Upper lobe of right lung (tissue), 1 donor: ENCODE results near the gene NRBP1. TPM values are rescaled to one million over a fixed set of nuclear protein-coding genes. Genes with fewer than 3 reads are reported as not detected.

Experiments used
- ATAC-seq: fragments of 200-7000 bp; cut with Tn5 transposase; one replicate; pipeline ENCODE4 v1.9.1; 2020; ENCODE audit warnings: mild to moderate bottlenecking, moderate library complexity
- DNase-seq: peaks from one replicate; pipeline ENCODE4 v3.0.0-alpha.2; 2020
- H3K27ac ChIP-seq: fragments of 200-600 bp; one replicate; pipeline ENCODE4 v1.8.0; 2022
- H3K27me3 ChIP-seq: fragments of 200-600 bp; one replicate; pipeline ENCODE4 v1.8.0; 2022; ENCODE audit warnings: mild to moderate bottlenecking
- H3K36me3 ChIP-seq: fragments of 200-600 bp; one replicate; pipeline ENCODE4 v1.8.0; 2022
- H3K4me1 ChIP-seq: fragments of 200-600 bp; one replicate; pipeline ENCODE4 v1.8.0; 2022
- H3K4me3 ChIP-seq: fragments of 200-600 bp; one replicate; pipeline ENCODE4 v1.8.0; 2022; ENCODE audit warnings: mild to moderate bottlenecking
- H3K9me3 ChIP-seq: fragments of 200-600 bp; one replicate; pipeline ENCODE4 v1.8.0; 2022
- CTCF ChIP-seq: fragments of 200-600 bp; IDR thresholded peaks from one replicate; pipeline ENCODE4 v1.8.0; 2022; ENCODE audit warnings: antibody characterized with exemption
- intact Hi-C: fragments of 100-400 bp; cut with DNase I; formaldehyde crosslinking; loops from one replicate; pipeline ENCODE4 v1.11.0; 2022
- total RNA-seq: library from RNA; stranded (reverse); fragmentation: NEBNext Ultra II Directional; extraction: Animal tissue kit (Norgen Biotek cat#: 25700); gene quantifications from one replicate; pipeline ENCODE4 v1.2.1, GENCODE V29; 2021
- donor health status: DM: no; HTN: yes; CAD: no; lungs with severe emphysema.

Gene NRBP1
- total RNA-seq, 1 donor from 2014 or later: 75.8 TPM

GRCh38 chr2:27489498-27490397 lies 61.3 kb downstream of the NRBP1 start, which contains the start of gene IFT172:
IFT172 (minus strand) TSS chr2:27489743; CDS start chr2:27489653, 90 bp downstream.
- Histone ChIP-seq H3K9me3 (no peaks in the 10 kb centered on the region), H3K4me3 (peak within 1 kb of the TSS; percentile 73), H3K27me3 (no peaks in the 10 kb centered on the region), H3K27ac (peak within 1 kb of the TSS; percentile 80), H3K4me1 (peaks cover 3% of the 10 kb centered on the region), H3K36me3 (no peaks in the 10 kb centered on the region)
- no peak for TF ChIP-seq CTCF
- ATAC-seq (peak; percentile 99), DNase-seq (peak; percentile 99)
- intact Hi-C loops: no loop called here

Other genes starting within 250 kb of the NRBP1 start
- 102 TPM for gene ATRAID, start 216.6 kb upstream of the NRBP1 start, total RNA-seq
- 24.5 TPM for gene SLC5A6, start 216.4 kb upstream of the NRBP1 start, total RNA-seq
- gene CAD, start 211.3 kb upstream of the NRBP1 start, total RNA-seq: 27.1 TPM
- 0.58 TPM for gene SLC30A3, start 165.6 kb upstream of the NRBP1 start, total RNA-seq
- gene DNAJC5G, start 153.2 kb upstream of the NRBP1 start, total RNA-seq: not detected
- not detected for gene TRIM54, start 146.2 kb upstream of the NRBP1 start, total RNA-seq
- 2.8 TPM for gene UCN, start 120.2 kb upstream of the NRBP1 start, total RNA-seq
- gene MPV17, start 105.5 kb upstream of the NRBP1 start, total RNA-seq: 80.4 TPM
- 54.4 TPM for gene GTF3C2, start 71.9 kb upstream of the NRBP1 start, total RNA-seq
- 35.0 TPM for gene EIF2B4, start 58.3 kb upstream of the NRBP1 start, total RNA-seq
- 97.6 TPM for gene SNX17, start 58.0 kb upstream of the NRBP1 start, total RNA-seq
- 14.2 TPM for gene ZNF513, start 47.9 kb upstream of the NRBP1 start, total RNA-seq
- 51.8 TPM for gene PPM1G, start 19.0 kb upstream of the NRBP1 start, total RNA-seq
- gene KRTCAP3, start 13.8 kb downstream of the NRBP1 start, total RNA-seq: 22.5 TPM
- 19.2 TPM for gene IFT172, start 61.1 kb downstream of the NRBP1 start, total RNA-seq
- 2.0 TPM for gene FNDC4, start 66.6 kb downstream of the NRBP1 start, total RNA-seq
- gene GCKR, start 68.2 kb downstream of the NRBP1 start, total RNA-seq: not detected
- gene ZNF512, start 154.4 kb downstream of the NRBP1 start, total RNA-seq: 30.8 TPM
- gene CCDC121, start 200.4 kb downstream of the NRBP1 start, total RNA-seq: 4.2 TPM
- gene GPN1, start 200.4 kb downstream of the NRBP1 start, total RNA-seq: 23.4 TPM
- 30.5 TPM for gene SUPT7L, start 235.0 kb downstream of the NRBP1 start, total RNA-seq
- gene SLC4A1AP, start 235.3 kb downstream of the NRBP1 start, total RNA-seq: 18.7 TPM